K562 (cell line): ENCODE data around the gene ESPN. TPM values are rescaled to one million over a fixed set of nuclear protein-coding genes. Genes with fewer than 3 reads are reported as not detected.

Experiments used
- ATF4 ChIP-seq: fragments of 450-650 bp; formaldehyde crosslinking; IDR thresholded peaks from 2 replicates; pipeline ENCODE4 v1.4.0; 2022; ENCODE audit warnings: mild to moderate bottlenecking, moderate library complexity
- CREM ChIP-seq: IDR thresholded peaks from 2 replicates; pipeline ENCODE4 v1.6.1; 2014; ENCODE audit warnings: antibody characterized with exemption, low read depth
- CUX1 ChIP-seq: fragments of 200-800 bp; sonication (Bioruptor generic); IDR thresholded peaks from 2 replicates; pipeline ENCODE4 v1.6.1; 2016; ENCODE audit warnings: missing genetic modification characterization, missing compliant biosample characterization
- ILK ChIP-seq: fragments of 450-650 bp; IDR thresholded peaks from 2 replicates; pipeline ENCODE4 v1.6.1; 2016; ENCODE audit warnings: missing genetic modification characterization, low read depth, mild to moderate bottlenecking, missing compliant biosample characterization, moderate library complexity, borderline replicate concordance
- JUNB ChIP-seq: fragments of 450-650 bp; formaldehyde crosslinking; conservative IDR thresholded peaks from 2 replicates; pipeline ENCODE4 v1.4.0; 2020; ENCODE audit warnings: mild to moderate bottlenecking
- KDM4B ChIP-seq, 2 experiments: fragments of 450-650 bp in 1 of 2; sonication (generic) in 1 of 2; IDR thresholded peaks; 2 replicates each; pipeline ENCODE4 v1.6.1; 2016 to 2017; ENCODE audit warnings: borderline replicate concordance in 2 of 2, antibody characterized with exemption in 1 of 2, low read depth in 1 of 2, mild to moderate bottlenecking in 1 of 2
- KLF16 ChIP-seq: IDR thresholded peaks from 2 replicates; pipeline ENCODE4 v1.6.1; 2016; ENCODE audit warnings: antibody characterized with exemption
- MEF2D ChIP-seq: conservative IDR thresholded peaks from 2 replicates; pipeline ENCODE4 v1.6.1; 2016; ENCODE audit warnings: low read depth, missing genetic modification characterization, missing compliant biosample characterization
- MEIS2 ChIP-seq: fragments of 450-650 bp; IDR thresholded peaks from 2 replicates; pipeline ENCODE4 v1.6.1; 2014; ENCODE audit warnings: mild to moderate bottlenecking; ENCODE audit not compliant: partially characterized antibody
- NR0B1 ChIP-seq: fragments of 450-650 bp; IDR thresholded peaks from one replicate; pipeline ENCODE4 v1.6.1; 2018; ENCODE audit warnings: mild to moderate bottlenecking, moderate library complexity; ENCODE audit not compliant: partially characterized antibody
- STAT5B ChIP-seq: fragments of 250-450 bp; sonication (Bioruptor Pico); IDR thresholded peaks from 2 replicates; pipeline ENCODE4 v1.8.0; 2021; ENCODE audit warnings: mild to moderate bottlenecking, inconsistent platforms
- TOE1 ChIP-seq, 2 experiments: fragments of 450-650 bp in 1 of 2; sonication (generic) in 1 of 2; formaldehyde crosslinking in 1 of 2; IDR thresholded peaks; 2 replicates each; pipeline versions ENCODE4 v1.7.1 to v1.8.0; 2016 to 2022; ENCODE audit warnings: borderline replicate concordance in 2 of 2, mild to moderate bottlenecking in 2 of 2, antibody characterized with exemption in 1 of 2, inconsistent platforms in 1 of 2, low read depth in 1 of 2, missing genetic modification reagents in 1 of 2, moderate library complexity in 1 of 2
- ZBTB12 ChIP-seq: fragments of 250-450 bp; sonication (Bioruptor Pico); IDR thresholded peaks from 2 replicates; pipeline ENCODE4 v1.4.0; 2020
- ZFP30 ChIP-seq: fragments of 250-450 bp; sonication (Bioruptor Pico); IDR thresholded peaks from 2 replicates; pipeline ENCODE4 v1.8.0; 2022; ENCODE audit warnings: moderate library complexity, mild to moderate bottlenecking, inconsistent platforms, borderline replicate concordance
- ZNF347 ChIP-seq: fragments of 450-650 bp; formaldehyde crosslinking; IDR thresholded peaks from 2 replicates; pipeline ENCODE4 v1.4.0; 2020; ENCODE audit warnings: low read depth, mild to moderate bottlenecking, moderate library complexity
- ZNF431 ChIP-seq: sonication (generic); formaldehyde crosslinking; IDR thresholded peaks from 2 replicates; pipeline ENCODE4 v1.8.0; 2022; ENCODE audit warnings: mild to moderate bottlenecking, missing genetic modification reagents
- ZNF696 ChIP-seq: fragments of 250-450 bp; sonication (Bioruptor Pico); conservative IDR thresholded peaks from 2 replicates; pipeline ENCODE4 v1.4.0; 2020; ENCODE audit warnings: mild to moderate bottlenecking, moderate library complexity
- ZNF79 ChIP-seq: fragments of 250-450 bp; sonication (Bioruptor Pico); IDR thresholded peaks from 2 replicates; pipeline ENCODE4 v1.4.0; 2020; ENCODE audit warnings: low read depth, mild to moderate bottlenecking, moderate library complexity
- polyA plus RNA-seq, 8 experiments: library from polyadenylated mRNA; depleted of rRNA in 4 of 8; stranded (reverse) in 5 of 8; unstranded in 3 of 8; fragments of >200 nt; fragmentation: Nextera tagmentation in 2 of 8; fragmentation: Illumina TruSeq in 1 of 8; extraction: Ambion mirVana in 2 of 8; extraction: Trizol in 1 of 8; gene quantifications; 2 replicates each; pipeline versions ENCODE4 v1.2.1 to v1.2.3, GENCODE V29; 2011 to 2014; ENCODE audit warnings: inconsistent platforms in 1 of 8, missing spikeins in 1 of 8
- total RNA-seq, 7 experiments: library from RNA; depleted of rRNA in 6 of 7; stranded (reverse); fragments of >200 nt in 6 of 7; fragmentation: Illumina TruSeq in 2 of 7; extraction: Trizol in 2 of 7; gene quantifications; 2 replicates each; pipeline versions ENCODE4 v1.2.1 to v1.2.3, GENCODE V29; 2011 to 2021; ENCODE audit warnings: low replicate concordance in 1 of 7

Gene ESPN
- total and polyA plus RNA-seq, 9 of the 15 experiments (the other 6 are each of a cell fraction or from before 2014, with no cell fraction given): 0.07 to 1.2 (median 0.45) TPM; not detected in 3

DNA sequence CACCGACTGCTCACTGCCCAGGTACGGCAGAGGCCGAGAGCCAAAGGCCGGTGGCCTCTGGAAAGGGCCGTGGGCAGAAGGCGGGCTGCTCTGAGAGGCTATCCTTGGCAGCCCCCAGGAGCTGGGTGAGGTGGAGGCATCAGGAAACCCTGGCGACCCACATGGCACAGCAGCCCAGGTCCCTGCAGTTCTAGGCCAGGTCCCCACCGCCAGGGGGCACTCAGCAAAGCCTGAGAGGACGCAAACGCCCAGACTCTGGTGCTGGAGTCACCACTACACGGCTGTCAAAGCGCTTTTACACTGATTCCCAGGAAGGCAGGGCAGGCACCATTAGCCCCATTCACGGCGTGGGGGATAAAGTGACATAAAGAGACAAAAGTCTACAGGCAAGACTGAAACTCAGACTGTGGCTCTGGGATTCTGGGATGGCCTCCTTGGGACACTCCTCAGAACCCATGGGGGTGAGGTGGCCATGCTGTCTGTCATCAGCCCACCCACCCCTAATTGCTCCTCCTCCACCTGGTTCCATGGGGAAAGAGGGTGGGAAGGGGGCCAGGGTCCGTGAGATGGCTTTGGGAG, 61.9 kb downstream of the ESPN start (continued):
- TF ChIP-seq ZBTB12 (CRISPR knock-in tag) (no peak), ZNF431 (CRISPR knock-in tag) (peak; percentile 70), ATF4 (CRISPR knock-in tag) (no peak), CREM (peak; percentile 50; the same call in 1 of the 2 replicates), CUX1 (CRISPR knock-in tag) (no peak), NR0B1 (no peak), MEIS2 (peak; percentile 35), ZNF347 (CRISPR knock-in tag) (no peak), KDM4B (IDR thresholded peaks at IDR 0.05; ENCODE audit: borderline replicate concordance in 2 of 2, low read depth in 1 of 2) (no peak), ILK (tag) (no peak), MEF2D (tag) (no peak), KLF16 (peak; percentile 55), ZNF696 (CRISPR knock-in tag) (no peak), ZFP30 (CRISPR knock-in tag) (no peak), STAT5B (CRISPR knock-in tag) (no peak), TOE1 (IDR thresholded peaks at IDR 0.05; ENCODE audit: borderline replicate concordance) (0 out of 2 replicates have a peak, but pooled peaks have one; percentile 31), TOE1 (CRISPR knock-in tag; IDR thresholded peaks at IDR 0.05; ENCODE audit: borderline replicate concordance, low read depth) (no peak), JUNB (CRISPR knock-in tag) (no peak), ZNF79 (no peak)
